Natural killer cell treated with Interleukin-12 subunit alpha and Interleukin-12 subunit beta and Interleukin-15 and Interleukin-18, amount 100 ng/mL, for 72 hours (primary cell): Measurements from ENCODE around the gene DDX18. TPM values are rescaled to one million over a fixed set of nuclear protein-coding genes. Genes with fewer than 3 reads are reported as not detected.

Experiments used
- ATAC-seq, 2 donors: fragments of 150-1000 bp; cut with Tn5 transposase in 1 of 2; sonication (Bioruptor Pico), chemical (Tn5 transposase) in 1 of 2; 2 replicates each; pipeline ENCODE4 v1.10.0; 2021
- DNase-seq: peaks from one replicate; pipeline ENCODE4 v3.0.0; 2022; ENCODE audit warnings: low spot score
- H3K27ac Mint-ChIP-seq, 2 donors: 1 replicate in 1 of 2; 2 replicates in 1 of 2; pipeline ENCODE4 v1.8.0; 2022; ENCODE audit warnings: mixed read lengths in 2 of 2, mild to moderate bottlenecking in 1 of 2, moderate library complexity in 1 of 2
- H3K27me3 Mint-ChIP-seq, 2 donors: 1 replicate in 1 of 2; 2 replicates in 1 of 2; pipeline ENCODE4 v1.8.0; 2022; ENCODE audit warnings: mixed read lengths in 2 of 2
- H3K36me3 Mint-ChIP-seq: one replicate; pipeline ENCODE4 v1.8.0; 2022; ENCODE audit warnings: mixed read lengths
- H3K4me1 Mint-ChIP-seq, 2 donors: 1 replicate in 1 of 2; 2 replicates in 1 of 2; pipeline ENCODE4 v1.8.0; 2022; ENCODE audit warnings: low read depth in 2 of 2, mixed read lengths in 2 of 2, mild to moderate bottlenecking in 1 of 2
- H3K4me3 Mint-ChIP-seq: one replicate; pipeline ENCODE4 v1.8.0; 2022; ENCODE audit warnings: mixed read lengths
- H3K9me3 Mint-ChIP-seq: 2 replicates; pipeline ENCODE4 v1.8.0; 2022; ENCODE audit warnings: mixed read lengths
- total RNA-seq, 2 donors: library from RNA; stranded (reverse); gene quantifications; one replicate each; pipeline ENCODE4 v1.2.3, GENCODE V29; 2022

Gene DDX18
- total RNA-seq, 2 donors from 2014 or later: 88.9 to 93.4 TPM

GRCh38 chr2:117851969-117852368, 37.5 kb downstream of the DDX18 start:
- Mint-ChIP-seq H3K27ac (no peak overlapping the region), H3K4me3 (no peak overlapping the region), H3K4me1 (no peaks in the 10 kb centered on the region), H3K36me3 (no peaks in the 10 kb centered on the region), H3K9me3 (no peaks in the 10 kb centered on the region), H3K27me3 (peaks cover 49 to 76% of the 10 kb centered on the region in 2 donors)
- ATAC-seq (no peak), DNase-seq (no peak)

DNA sequence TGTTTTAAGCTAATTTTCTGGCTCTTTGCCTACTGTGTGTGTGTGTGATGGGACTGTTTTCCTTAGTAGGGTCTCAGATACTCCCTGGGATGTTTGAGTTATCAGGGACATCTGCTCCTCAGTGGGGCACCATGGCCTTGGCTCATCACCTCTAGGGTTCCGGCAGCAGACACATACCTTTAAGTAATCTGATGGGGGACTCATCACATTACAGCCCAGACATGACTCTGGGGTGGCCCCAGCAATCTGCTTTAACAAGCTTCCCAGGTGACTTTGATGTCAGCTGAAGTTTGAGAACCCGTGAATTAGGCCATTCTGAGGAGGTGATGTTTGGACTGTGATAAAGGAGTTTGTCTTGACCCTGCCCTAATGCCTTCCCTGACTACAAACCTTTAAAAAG, 38.8 kb downstream of the DDX18 start:
- Mint-ChIP-seq H3K4me1 (no peaks in the 10 kb centered on the region), H3K36me3 (no peaks in the 10 kb centered on the region), H3K27me3 (peaks cover 43 to 62% of the 10 kb centered on the region in 2 donors), H3K9me3 (no peaks in the 10 kb centered on the region), H3K4me3 (no peak overlapping the region), H3K27ac (no peak overlapping the region)
- ATAC-seq (no peak), DNase-seq (no peak)

GRCh38 chr2:117853873-117854272, 39.4 kb downstream of the DDX18 start:
- ATAC-seq (no peak), DNase-seq (no peak)
- Mint-ChIP-seq H3K36me3 (no peaks in the 10 kb centered on the region), H3K27ac (no peak overlapping the region), H3K9me3 (no peaks in the 10 kb centered on the region), H3K27me3 (peaks cover 44 to 59% of the 10 kb centered on the region in 2 donors), H3K4me1 (no peaks in the 10 kb centered on the region), H3K4me3 (no peak overlapping the region)

- Mint-ChIP-seq H3K4me1 (no peaks in the 10 kb centered on the region), H3K27me3 (peaks cover 40 to 54% of the 10 kb centered on the region in 2 donors)
Measured at GRCh38 chr2:117854610-117855009, 40.1 kb downstream of the DDX18 start.

GRCh38 chr2:117855886-117856285, 41.4 kb downstream of the DDX18 start:
- H3K9me3 Mint-ChIP-seq: no peaks in the 10 kb centered on the region
- peaks cover 33 to 46% of the 10 kb centered on the region in 2 donors for H3K27me3 Mint-ChIP-seq
- no peak overlapping the region for H3K27ac Mint-ChIP-seq
- no peak overlapping the region for H3K4me3 Mint-ChIP-seq
- DNase-seq (no peak), ATAC-seq (no peak)
- no peaks in the 10 kb centered on the region for H3K36me3 Mint-ChIP-seq
- H3K4me1 Mint-ChIP-seq: no peaks in the 10 kb centered on the region

More at GRCh38 chr2:117854610-117855009, 40.1 kb downstream of the DDX18 start:
- no peak overlapping the region for H3K27ac Mint-ChIP-seq
- no peaks in the 10 kb centered on the region for H3K9me3 Mint-ChIP-seq
- ATAC-seq (no peak), DNase-seq (no peak)
- H3K4me3 Mint-ChIP-seq: no peak overlapping the region
- no peaks in the 10 kb centered on the region for H3K36me3 Mint-ChIP-seq

- Mint-ChIP-seq H3K36me3 (no peaks in the 10 kb centered on the region), H3K4me3 (no peak overlapping the region), H3K27ac (no peak overlapping the region), H3K27me3 (peaks cover 32 to 46% of the 10 kb centered on the region in 2 donors), H3K9me3 (no peaks in the 10 kb centered on the region), H3K4me1 (no peaks in the 10 kb centered on the region)
- DNase-seq (no peak), ATAC-seq (no peak)
Measured at GRCh38 chr2:117856415-117857210, 42.1 kb downstream of the DDX18 start.

DNA sequence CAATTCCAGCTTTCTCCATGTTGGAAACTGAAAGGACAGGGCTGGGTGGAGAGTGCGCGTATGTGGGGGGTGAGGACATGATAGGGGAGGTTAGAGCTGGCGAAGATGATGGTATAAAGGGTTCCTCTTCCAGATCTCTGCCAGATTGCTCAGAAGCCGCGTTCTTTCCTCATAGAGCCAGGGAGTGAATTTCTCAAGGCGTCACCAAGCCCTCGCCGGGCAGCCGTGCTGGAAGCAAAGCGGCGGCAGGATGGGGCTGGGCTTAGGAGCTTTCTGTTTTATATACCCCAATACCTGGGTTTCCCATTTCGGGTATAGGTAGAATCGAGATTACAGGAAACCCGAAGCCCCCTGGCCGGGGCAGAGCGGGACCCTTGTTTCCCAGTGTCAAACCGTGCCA, 43.8 kb downstream of the DDX18 start:
- Mint-ChIP-seq H3K4me3 (no peak overlapping the region), H3K9me3 (no peaks in the 10 kb centered on the region), H3K27me3 (peaks cover 31 to 34% of the 10 kb centered on the region in 2 donors), H3K27ac (no peak overlapping the region), H3K4me1 (no peaks in the 10 kb centered on the region), H3K36me3 (no peaks in the 10 kb centered on the region)
- no peak for ATAC-seq
- DNase-seq: no peak

DNA sequence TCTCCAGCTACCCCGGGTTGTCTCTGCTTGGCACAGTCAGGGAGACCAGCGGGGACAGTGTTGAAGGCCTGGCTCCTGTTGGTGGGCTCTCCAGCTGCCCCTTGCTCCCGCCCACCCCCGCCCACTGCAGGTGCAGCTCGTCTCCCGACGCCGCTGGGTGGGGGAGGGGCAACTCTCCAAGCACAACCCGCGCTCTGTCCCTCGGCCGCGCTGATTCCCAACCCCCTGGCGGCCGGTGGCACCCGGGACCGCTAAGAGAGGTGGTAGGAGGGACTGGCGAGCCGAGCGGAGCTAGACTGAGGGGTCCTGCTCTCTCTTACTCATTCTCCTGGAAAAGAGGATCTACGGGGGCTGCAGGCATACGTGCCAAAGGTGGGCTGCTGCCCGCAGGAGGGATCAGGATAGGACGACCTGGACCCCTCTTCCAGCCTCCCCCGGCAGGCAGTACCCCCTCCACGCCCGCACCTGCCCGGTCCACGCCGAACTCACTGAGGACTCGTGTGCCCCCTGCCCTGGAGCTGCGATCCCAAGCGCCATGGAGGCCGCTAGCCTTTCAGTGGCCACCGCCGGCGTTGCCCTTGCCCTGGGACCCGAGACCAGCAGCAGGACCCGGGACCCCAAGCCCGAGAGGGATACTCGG, 44.5 kb downstream of the DDX18 start:
- H3K27ac Mint-ChIP-seq: no peak overlapping the region
- H3K27me3 Mint-ChIP-seq: peaks cover 27 to 30% of the 10 kb centered on the region in 2 donors
- DNase-seq (no peak), ATAC-seq (no peak)
- no peaks in the 10 kb centered on the region for H3K4me1 Mint-ChIP-seq
- no peak overlapping the region for H3K4me3 Mint-ChIP-seq
- H3K36me3 Mint-ChIP-seq: no peaks in the 10 kb centered on the region
- H3K9me3 Mint-ChIP-seq: no peaks in the 10 kb centered on the region

GRCh38 chr2:117859532-117859911, 45.0 kb downstream of the DDX18 start:
- Mint-ChIP-seq H3K27me3 (peaks cover 22 to 25% of the 10 kb centered on the region in 2 donors), H3K4me1 (no peaks in the 10 kb centered on the region), H3K4me3 (no peak overlapping the region), H3K9me3 (no peaks in the 10 kb centered on the region), H3K27ac (no peak overlapping the region), H3K36me3 (no peaks in the 10 kb centered on the region)
- DNase-seq: no peak
- no peak for ATAC-seq

DNA sequence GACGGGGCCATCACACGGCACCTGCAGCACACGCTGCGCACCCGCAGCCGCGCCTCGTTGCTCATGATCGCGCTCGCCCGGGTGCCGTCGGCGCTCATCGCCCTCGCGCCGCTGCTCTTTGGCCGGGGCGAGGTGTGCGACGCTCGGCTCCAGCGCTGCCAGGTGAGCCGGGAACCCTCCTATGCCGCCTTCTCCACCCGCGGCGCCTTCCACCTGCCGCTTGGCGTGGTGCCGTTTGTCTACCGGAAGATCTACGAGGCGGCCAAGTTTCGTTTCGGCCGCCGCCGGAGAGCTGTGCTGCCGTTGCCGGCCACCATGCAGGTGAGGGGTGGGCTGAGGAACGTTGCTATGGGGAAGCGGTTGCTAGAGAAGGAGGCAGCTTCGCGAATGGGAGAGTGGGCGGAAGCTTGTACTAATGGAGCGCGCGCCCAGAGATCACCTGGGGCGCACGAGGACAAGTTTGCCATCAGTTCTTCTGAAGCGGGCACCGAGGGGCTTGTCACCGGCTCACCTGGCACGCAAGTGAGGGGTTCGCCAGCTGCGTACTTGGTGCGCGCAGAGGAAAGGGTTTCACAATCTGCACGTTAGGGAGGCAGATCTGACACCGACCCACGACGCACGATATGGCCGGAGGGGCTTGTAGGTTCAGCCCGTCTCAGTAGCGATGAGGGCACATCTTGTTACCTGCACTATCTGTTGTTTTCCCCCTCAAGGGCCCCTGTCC, 45.6 kb downstream of the DDX18 start:
- H3K4me1 Mint-ChIP-seq: no peaks in the 10 kb centered on the region
- H3K4me3 Mint-ChIP-seq: no peak overlapping the region
- peaks cover 18 to 22% of the 10 kb centered on the region in 2 donors for H3K27me3 Mint-ChIP-seq
- DNase-seq: no peak
- no peak for ATAC-seq
- H3K36me3 Mint-ChIP-seq: no peaks in the 10 kb centered on the region
- no peak overlapping the region for H3K27ac Mint-ChIP-seq
- no peaks in the 10 kb centered on the region for H3K9me3 Mint-ChIP-seq

GRCh38 chr2:117862459-117862858, 48.0 kb downstream of the DDX18 start:
- ATAC-seq (no peak), DNase-seq (no peak)
- no peaks in the 10 kb centered on the region for H3K36me3 Mint-ChIP-seq
- H3K4me3 Mint-ChIP-seq: no peak overlapping the region
- H3K27me3 Mint-ChIP-seq: peaks cover 11 to 20% of the 10 kb centered on the region in 2 donors
- no peak overlapping the region for H3K27ac Mint-ChIP-seq
- H3K9me3 Mint-ChIP-seq: no peaks in the 10 kb centered on the region
- H3K4me1 Mint-ChIP-seq: no peaks in the 10 kb centered on the region

DNA sequence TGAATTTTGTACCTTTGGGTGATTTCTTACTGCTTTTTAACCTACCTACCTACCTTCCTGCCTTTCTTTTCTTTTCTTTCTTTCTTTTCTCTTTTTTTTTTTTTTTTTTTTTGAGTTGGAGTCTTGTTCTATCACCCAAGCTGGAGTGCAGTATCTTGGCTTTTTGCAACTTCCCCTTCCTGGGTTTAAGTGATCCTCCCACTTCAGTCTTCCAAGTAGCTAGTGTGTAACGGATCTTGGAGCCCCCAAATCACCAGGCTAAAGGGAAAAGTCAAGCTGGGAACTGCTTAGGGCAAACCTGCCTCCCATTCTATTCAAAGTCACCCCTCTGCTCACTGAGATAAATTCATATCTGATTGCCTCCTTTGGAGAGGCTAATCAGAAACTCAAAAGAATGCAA, 61.3 kb downstream of the DDX18 start:
- H3K9me3 Mint-ChIP-seq: no peaks in the 10 kb centered on the region
- H3K4me3 Mint-ChIP-seq: no peak overlapping the region
- H3K27me3 Mint-ChIP-seq: peaks cover 23 to 41% of the 10 kb centered on the region in 2 donors
- DNase-seq (no peak), ATAC-seq (no peak)
- no peak overlapping the region for H3K27ac Mint-ChIP-seq
- H3K36me3 Mint-ChIP-seq: peaks cover 4% of the 10 kb centered on the region
- H3K4me1 Mint-ChIP-seq: no peaks in the 10 kb centered on the region

DNA sequence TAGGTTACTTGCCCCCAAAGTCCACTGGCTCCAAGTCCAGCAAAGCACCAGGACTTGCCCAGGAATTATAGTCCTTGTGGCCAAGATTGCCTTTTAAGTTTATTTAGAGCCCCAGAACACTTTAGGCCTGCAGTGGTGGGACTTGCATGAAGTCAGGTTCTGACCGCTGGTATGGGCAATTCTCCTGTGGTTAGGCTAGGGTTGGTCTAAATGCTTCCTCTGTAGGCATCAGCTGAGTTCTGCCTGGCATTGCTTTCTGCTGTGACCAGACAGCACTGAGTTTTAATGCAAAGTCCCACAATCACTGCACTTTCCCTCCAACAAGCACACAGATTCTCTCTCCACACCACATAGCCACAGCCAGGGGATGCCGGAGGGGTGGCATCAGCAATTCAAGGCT, 64.5 kb downstream of the DDX18 start:
- ATAC-seq (no peak), DNase-seq (no peak)
- Mint-ChIP-seq H3K4me1 (no peaks in the 10 kb centered on the region), H3K27ac (no peak overlapping the region), H3K36me3 (peaks cover 6% of the 10 kb centered on the region), H3K4me3 (no peak overlapping the region), H3K9me3 (no peaks in the 10 kb centered on the region), H3K27me3 (peaks cover 23 to 54% of the 10 kb centered on the region in 2 donors)
